HG02798 (cell line): ENCODE results near the gene ZNF507.
A peak's percentile ranks its signal among the peaks of the same experiment; 100 is the strongest.

Source experiments
- ATAC-seq: cut with Tn5 transposase; IDR thresholded peaks from one replicate; pipeline ENCODE4 v1.9.1; 2021; ENCODE audit warnings: mild to moderate bottlenecking; ENCODE audit not compliant: unreplicated experiment, poor library complexity

ZNF507 gene

GRCh38 chr19:32337084-32337808 is 8.2 kb upstream of the ZNF507 start:
- no peak for ATAC-seq

GRCh38 chr19:32339423-32339822 is 6.0 kb upstream of the ZNF507 start:
- ATAC-seq, result no peak

- ATAC-seq, result peak; percentile 59
Observed at GRCh38 chr19:32339988-32340874, 5.2 kb upstream of the ZNF507 start.

GRCh38 chr19:32342695-32343094 is 2.7 kb upstream of the ZNF507 start:
- ATAC-seq, result no peak

DNA sequence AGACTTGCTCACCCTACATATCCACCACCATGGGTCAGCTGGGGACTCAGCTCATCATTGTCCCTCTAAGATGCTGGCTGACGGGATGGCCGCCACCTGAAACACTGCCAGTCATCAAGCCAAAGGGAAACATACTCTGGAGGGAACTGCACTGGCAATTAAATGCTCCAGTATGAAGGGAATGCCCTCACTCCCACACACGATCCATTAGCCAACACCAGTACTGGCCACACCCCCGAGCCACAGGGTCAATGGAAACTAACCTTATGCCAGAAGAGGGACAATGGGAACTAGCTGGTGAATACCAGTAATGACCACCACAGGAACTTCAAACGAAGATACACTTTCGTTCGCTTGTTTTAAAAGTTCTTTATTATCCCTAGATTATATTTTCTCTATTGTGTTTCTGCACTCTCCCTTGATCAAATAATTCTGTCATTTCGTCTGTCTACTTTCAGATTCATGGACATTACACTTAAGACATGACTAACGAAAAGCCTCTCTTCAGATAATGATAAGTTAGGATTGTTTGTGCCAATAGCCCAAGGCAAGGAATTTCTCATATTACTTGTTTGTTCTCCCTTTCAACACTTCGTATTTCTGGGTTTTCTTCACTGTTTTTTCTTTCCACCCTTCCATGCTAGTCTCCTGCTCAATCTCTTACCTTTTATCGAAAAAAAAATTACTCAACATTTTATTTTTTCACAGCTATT is 1.7 kb upstream of the ZNF507 start:
- no peak for ATAC-seq

DNA sequence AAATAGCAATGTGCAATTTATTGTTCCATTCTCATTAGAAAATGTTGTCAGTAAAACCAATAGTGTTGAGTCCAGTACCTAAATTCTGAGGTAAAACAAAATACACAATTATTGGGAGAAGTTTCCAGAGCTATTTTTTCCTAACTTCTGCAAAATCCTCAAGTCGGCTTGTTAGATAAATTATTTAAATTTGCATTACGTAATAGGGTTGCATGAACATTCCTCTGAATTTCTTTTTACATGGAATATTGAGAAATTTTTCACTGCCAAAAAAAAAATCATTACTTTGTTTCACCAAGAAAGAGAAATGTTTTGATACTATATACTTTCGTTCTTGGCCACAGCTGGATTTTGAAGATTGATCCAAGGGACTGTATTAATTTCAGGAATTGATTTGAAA is 1.5 kb downstream of the ZNF507 start:
- ATAC-seq, result no peak

- no peak for ATAC-seq
Observed at GRCh38 chr19:32347573-32347972, 2.2 kb downstream of the ZNF507 start.

DNA sequence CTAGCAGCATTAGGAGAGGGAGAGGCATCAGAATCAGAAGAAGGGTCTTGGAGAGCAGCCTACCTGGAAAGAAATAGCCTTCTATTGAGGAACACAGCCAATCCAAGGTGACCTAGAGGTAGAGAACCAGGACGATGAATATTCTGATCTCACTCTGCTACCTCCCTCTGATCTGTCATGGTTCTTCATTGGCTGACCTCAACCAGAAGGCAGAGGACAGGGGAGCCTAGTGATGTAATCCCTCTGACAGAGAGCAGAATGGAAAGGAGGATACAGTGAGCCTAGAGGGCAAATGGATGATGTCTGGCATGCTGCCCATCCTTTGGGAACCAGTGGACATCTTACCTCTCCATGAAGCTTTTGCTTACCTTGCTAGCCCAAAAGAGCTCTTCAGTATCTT is 3.6 kb downstream of the ZNF507 start:
- ATAC-seq, result no peak

DNA sequence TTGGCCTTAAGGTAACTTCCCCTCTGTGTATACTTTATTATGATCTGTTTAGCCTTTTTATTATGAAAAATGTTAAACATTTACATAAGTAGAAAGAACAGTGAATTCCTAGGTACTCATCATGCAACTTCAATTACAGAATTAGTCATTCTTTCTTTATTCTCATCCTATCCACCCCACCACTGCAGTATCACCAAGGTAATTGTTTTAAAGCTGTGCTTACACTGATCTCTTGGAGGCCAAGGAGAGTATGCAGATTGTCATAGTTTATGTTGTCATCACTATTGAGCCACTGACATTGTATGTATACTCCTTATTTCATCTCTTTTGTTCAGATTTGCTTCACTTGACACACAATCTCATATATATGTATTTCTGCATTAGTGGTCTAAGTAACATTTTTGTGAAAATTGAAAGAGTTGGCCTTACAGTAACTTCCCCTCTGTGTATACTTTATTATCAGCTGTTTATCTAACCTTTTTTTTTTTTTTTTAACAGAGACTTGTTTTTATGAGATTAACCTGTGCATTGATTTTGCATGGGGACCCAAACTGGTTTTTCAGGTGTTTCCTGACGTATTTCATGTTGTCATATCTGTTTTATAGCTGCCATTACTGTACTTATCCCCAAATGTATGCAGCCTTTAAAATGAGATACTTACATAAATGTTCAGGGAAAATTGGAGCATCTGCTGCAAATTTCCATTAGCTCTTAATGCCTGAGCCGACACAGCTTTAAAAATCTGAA is 4.5 kb downstream of the ZNF507 start:
- ATAC-seq, result no peak

DNA sequence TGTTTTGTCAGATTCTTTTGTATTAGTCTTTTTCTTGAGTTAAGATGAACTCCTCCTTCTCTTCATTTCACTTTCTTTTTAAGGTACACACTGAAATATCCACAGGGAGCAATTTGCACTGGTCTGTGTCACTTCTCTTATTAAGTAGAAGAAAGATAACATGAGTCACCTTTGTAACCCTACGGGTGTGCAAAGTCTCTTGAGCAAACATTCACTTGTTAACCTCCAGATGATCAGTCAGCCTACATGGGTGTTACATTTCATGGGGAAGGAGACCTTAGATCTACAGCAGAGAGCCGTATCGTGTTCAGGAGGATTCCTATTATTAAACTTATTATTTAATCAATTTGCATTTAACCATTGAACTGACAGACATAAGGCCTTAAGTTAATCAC is 5.1 kb downstream of the ZNF507 start:
- ATAC-seq, result no peak

DNA sequence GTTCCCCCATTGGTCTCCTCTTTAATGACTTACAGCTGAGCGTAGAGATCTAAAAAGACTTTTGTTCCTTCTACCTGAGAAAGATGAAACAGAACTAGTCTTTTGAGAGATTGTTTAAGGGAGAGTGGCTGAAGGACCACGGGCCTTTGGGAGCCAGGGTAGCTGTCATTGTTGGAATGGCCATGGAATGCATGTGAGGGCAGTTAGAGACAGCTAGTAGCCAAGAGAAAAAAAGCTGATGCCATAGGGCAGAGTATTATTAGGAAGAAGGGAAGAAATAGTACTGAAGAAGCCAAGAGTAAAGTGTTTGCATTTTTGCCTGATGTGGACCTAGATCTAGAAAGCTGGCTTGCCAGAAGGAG is 5.6 kb downstream of the ZNF507 start:
- no peak for ATAC-seq

- no peak for ATAC-seq
Observed at GRCh38 chr19:32352241-32352630, 6.8 kb downstream of the ZNF507 start.

DNA sequence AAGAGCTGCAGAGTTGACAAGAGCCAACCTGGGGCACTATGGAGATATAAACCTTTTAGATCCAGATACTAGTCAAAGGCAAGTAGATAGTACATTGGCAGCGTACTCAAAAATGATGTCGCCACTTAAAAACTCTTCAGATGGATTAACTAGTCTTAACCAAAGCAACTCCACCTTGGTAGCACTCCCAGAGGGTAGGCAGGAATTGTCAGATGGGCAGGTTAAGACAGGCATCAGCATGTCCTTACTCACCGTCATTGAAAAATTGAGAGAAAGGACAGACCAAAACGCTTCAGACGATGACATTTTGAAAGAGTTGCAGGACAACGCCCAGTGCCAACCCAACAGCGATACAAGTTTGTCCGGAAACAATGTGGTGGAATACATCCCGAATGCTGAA is 8.9 kb downstream of the ZNF507 start:
- ATAC-seq, result no peak

DNA sequence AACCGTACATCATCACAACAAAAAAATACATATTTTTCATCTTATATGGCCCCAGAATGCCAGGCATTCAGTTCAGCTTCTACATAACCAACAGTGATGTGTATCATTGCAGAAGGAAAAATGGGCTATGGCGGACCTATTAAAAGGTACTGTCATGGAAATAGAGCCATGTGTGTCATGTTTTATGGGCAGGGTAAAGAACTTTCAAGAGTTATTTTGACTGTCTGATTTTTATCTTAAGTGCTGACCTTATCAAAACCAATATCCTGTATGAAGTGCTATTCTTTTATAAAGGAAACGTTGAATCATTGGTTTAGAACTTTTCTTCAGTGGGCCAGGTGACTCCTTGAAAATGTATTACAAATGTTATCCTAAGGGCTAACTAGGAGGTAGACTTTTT is 9.9 kb downstream of the ZNF507 start:
- no peak for ATAC-seq

- no peak for ATAC-seq
Observed at GRCh38 chr19:32357720-32358119, 12.3 kb downstream of the ZNF507 start.

DNA sequence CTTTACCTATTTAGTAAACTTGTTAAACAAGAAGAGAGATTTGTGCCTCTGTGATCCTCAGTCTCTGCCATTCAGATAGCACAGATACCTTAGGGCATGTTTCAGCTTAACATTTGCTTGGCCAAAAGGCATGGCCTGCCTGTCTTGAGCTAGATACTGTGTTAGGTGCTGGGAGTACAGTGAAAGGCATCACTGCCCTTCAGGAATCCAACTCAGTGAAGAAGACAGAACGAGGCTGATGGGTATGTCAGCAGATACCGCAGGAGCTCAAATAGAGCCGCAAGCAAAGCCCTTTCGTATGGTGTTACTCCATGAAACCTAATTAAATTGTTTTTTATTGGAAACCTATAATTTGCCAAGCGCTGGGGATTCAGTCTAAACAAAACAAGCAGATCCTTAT is 12.9 kb downstream of the ZNF507 start:
- ATAC-seq, result no peak

- ATAC-seq, result no peak
Observed at GRCh38 chr19:32359581-32359980, 14.2 kb downstream of the ZNF507 start.

DNA sequence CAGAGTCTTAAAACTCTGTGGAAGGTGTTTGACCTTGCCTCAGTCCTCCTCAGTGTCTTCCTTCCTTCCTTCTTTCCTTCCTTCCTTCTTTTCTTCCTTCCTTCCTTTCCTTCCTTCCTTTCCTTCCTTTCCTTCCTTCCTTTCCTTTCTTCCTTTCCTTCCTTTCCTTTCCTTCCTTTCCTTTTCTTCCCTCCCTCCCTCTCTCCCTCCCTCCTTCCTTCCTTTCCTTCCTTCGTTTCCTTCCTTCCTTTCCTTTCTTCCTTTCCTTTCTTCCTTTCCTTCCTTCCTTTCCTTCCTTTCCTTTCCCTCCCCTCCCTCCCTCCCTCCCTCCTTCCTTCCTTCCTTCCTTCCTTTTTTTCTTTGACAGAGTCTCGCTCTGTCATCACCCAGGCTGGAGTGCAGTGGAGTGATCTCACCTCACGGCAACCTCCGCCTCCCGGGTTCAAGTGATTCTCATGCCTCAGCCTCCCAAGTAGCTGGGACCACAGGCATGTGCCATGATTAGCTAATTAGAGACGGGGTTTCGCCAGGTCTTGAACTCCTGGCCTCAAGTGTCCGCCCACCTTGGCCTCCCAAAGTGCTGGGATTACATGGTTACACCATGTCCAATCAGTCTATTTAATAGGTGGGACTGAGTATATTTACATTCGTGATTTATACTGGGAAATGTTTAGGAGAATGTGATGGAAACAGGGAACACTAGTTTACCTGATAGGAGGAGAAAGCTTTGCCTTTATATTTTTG is 16.3 kb downstream of the ZNF507 start:
- ATAC-seq, result no peak

DNA sequence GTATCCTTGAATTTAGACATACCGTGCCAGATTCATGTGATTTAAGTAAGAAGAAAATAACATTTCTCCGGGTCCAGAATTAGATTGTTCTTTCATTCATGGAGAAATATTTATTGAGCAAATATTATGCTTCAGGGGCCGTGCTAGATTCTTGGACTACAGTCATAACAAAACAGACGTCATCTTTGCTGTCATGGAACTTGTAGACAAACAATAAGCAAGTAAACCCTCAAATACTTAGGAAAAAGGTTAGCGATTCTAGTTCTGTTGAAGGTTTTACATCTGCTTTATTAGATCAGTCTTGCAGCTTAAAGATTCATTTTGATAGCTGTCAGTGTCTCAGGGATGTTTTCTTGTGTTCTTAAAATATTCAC is 16.9 kb downstream of the ZNF507 start:
- no peak for ATAC-seq

GRCh38 chr19:32363175-32363574 is 17.8 kb downstream of the ZNF507 start:
- no peak for ATAC-seq
